Hepatocyte (in vitro differentiated cells): ENCODE measurements around the gene SCN2B.

Source experiments
- CTCF ChIP-seq: fragments of 200-600 bp; sonication (generic); IDR thresholded peaks from 2 replicates; pipeline ENCODE4 v1.5.1; 2016; ENCODE audit warnings: antibody characterized with exemption, mild to moderate bottlenecking; ENCODE audit not compliant: poor library complexity
- EZH2 ChIP-seq: fragments of 200-600 bp; sonication (generic); IDR thresholded peaks from 2 replicates; pipeline ENCODE4 v1.6.1; 2016; ENCODE audit warnings: antibody characterized with exemption, mild to moderate bottlenecking, borderline replicate concordance
- EZH2phosphoT487 ChIP-seq: fragments of 200-600 bp; sonication (generic); IDR thresholded peaks from one replicate; pipeline ENCODE4 v1.6.1; 2018; ENCODE audit warnings: antibody characterized with exemption, mild to moderate bottlenecking, low read depth, moderate library complexity; ENCODE audit not compliant: unreplicated experiment, severe bottlenecking

- TF ChIP-seq CTCF (no peak), EZH2 (no peak), EZH2phosphoT487 (no peak)
These were observed 42.6 kb downstream of the SCN2B start for GRCh38 chr11:118133816-118134215.
